CD4-positive, alpha-beta T cell treated with Interleukin-4 for 1 hour (primary cell): Measurements from ENCODE around the gene MBNL2.
A peak's percentile ranks its signal among the peaks of the same experiment; 100 is the strongest.

Experiments used
- DNase-seq, 2 donors: peaks; one replicate each; pipeline ENCODE4 v3.0.0-alpha.2; 2020 to 2022

Gene MBNL2

GRCh38 chr13:97212004-97212403, 10.1 kb upstream of the MBNL2 start:
- DNase-seq = no peak

- DNase-seq = no peak
These were observed 9.5 kb upstream of the MBNL2 start for GRCh38 chr13:97212601-97213040.

- DNase-seq = no peak
These were observed 7.2 kb upstream of the MBNL2 start for GRCh38 chr13:97214921-97215320.

GRCh38 chr13:97215325-97215724, 6.8 kb upstream of the MBNL2 start:
- DNase-seq = peak in 1 of 2 donors; percentile 45

- DNase-seq = no peak
These were observed 2.9 kb upstream of the MBNL2 start for GRCh38 chr13:97219226-97219625.

- no peak for DNase-seq
These were observed 1.8 kb upstream of the MBNL2 start for GRCh38 chr13:97220151-97220900.

GRCh38 chr13:97221046-97221445, 1.1 kb upstream of the MBNL2 start:
- no peak for DNase-seq

- no peak for DNase-seq
These were observed 667 bp upstream of the MBNL2 start for GRCh38 chr13:97221466-97221865.

GRCh38 chr13:97223037-97223710, 1.0 kb downstream of the MBNL2 start:
- DNase-seq = peak in 1 of 2 donors; percentile 21

GRCh38 chr13:97223711-97224541, 1.8 kb downstream of the MBNL2 start:
- peak; percentile 50 to 52 for DNase-seq

GRCh38 chr13:97224544-97225300, 2.6 kb downstream of the MBNL2 start:
- DNase-seq = peak; percentile 54 to 77

- no peak for DNase-seq
These were observed 3.4 kb downstream of the MBNL2 start for GRCh38 chr13:97225533-97225932.

GRCh38 chr13:97226013-97226412, 3.9 kb downstream of the MBNL2 start:
- peak in 1 of 2 donors; percentile 14 for DNase-seq

GRCh38 chr13:97226788-97227627, 4.9 kb downstream of the MBNL2 start:
- DNase-seq = peak; percentile 51 to 78

- no peak for DNase-seq
These were observed 6.9 kb downstream of the MBNL2 start for GRCh38 chr13:97228850-97229521.

- DNase-seq = no peak
These were observed 7.6 kb downstream of the MBNL2 start for GRCh38 chr13:97229699-97230098.

- no peak for DNase-seq
These were observed 9.1 kb downstream of the MBNL2 start for GRCh38 chr13:97231118-97231828.

GRCh38 chr13:97231829-97232196, 9.7 kb downstream of the MBNL2 start:
- DNase-seq = no peak

GRCh38 chr13:97233499-97233898, 11.4 kb downstream of the MBNL2 start:
- no peak for DNase-seq

- DNase-seq = no peak
These were observed 12.1 kb downstream of the MBNL2 start for GRCh38 chr13:97234236-97234635.

- DNase-seq = no peak
These were observed 12.6 kb downstream of the MBNL2 start for GRCh38 chr13:97234742-97235141.
